ENCODE results near the gene LAMTOR5.
"Not testable (repeated sequence)": the region's sequence is repeated elsewhere in the genome, so short reads cannot be mapped to it uniquely, and the experiment has no call there.

The LAMTOR5 gene

DNA sequence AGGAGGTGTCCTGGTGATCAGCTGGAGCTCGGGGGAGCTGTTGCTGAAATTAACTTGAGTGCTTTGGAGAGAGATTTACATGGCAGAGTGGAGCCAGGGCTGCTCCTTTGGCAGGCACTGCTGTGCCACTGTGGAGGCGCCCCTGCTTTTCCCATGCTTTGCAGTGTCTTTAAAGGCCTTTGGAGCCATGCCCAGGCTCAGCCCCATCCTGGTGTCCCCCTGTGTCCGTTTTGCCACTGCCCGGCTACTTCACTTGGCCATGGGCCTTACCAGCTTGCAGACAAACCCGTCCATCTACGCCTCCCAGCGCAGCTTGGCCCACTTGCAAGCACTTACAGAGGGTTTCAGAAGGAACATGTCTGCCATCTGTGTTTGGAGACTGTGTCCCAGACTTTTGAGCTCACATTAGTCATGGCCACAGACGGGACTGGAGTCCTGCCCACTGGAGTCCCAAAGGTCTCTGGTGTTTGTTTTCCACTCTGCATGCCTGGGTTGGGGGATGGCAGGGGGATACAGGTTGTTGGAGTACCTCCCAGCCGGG lies 18.2 kb upstream of the LAMTOR5 start:
- Histone ChIP-seq H3K36me3 (ENCODE audit: insufficient read depth, low read length) (no peaks in the 10 kb centered on the region), H3K4me3 (ENCODE audit: low read length) (no peak overlapping the region), H3K4me1 (ENCODE audit: control insufficient read depth, insufficient read depth, low read length) (peaks cover 5% of the 10 kb centered on the region), H3K4me2 (ENCODE audit: low read length) (no peak overlapping the region), H3K27me3 (ENCODE audit: control insufficient read depth, insufficient read depth, low read length) (peaks cover 49% of the 10 kb centered on the region), H3K9ac (ENCODE audit: low read depth, low read length) (no peak overlapping the region), H3K9me3 (replicated peaks; ENCODE audit: low read length) (no peaks in the 10 kb centered on the region)

- Histone ChIP-seq H3K4me2 (ENCODE audit: low read length) (no peak overlapping the region), H3K4me1 (ENCODE audit: control insufficient read depth, insufficient read depth, low read length) (peaks cover 5% of the 10 kb centered on the region), H3K4me3 (ENCODE audit: low read length) (no peak overlapping the region), H3K9ac (ENCODE audit: low read depth, low read length) (no peak overlapping the region), H3K36me3 (ENCODE audit: insufficient read depth, low read length) (no peaks in the 10 kb centered on the region), H3K27me3 (ENCODE audit: control insufficient read depth, insufficient read depth, low read length) (peaks cover 42% of the 10 kb centered on the region), H3K9me3 (replicated peaks; ENCODE audit: low read length) (no peaks in the 10 kb centered on the region)
Measured at GRCh38 chr1:110424699-110425611, 17.5 kb upstream of the LAMTOR5 start.

GRCh38 chr1:110420874-110421793 lies 13.6 kb upstream of the LAMTOR5 start:
- H3K36me3 ChIP-seq (ENCODE audit: insufficient read depth, low read length): no peaks in the 10 kb centered on the region
- H3K4me2 ChIP-seq (ENCODE audit: low read length): no peak overlapping the region
- no peak overlapping the region for H3K9ac ChIP-seq (ENCODE audit: low read depth, low read length)
- H3K9me3 ChIP-seq (replicated peaks; ENCODE audit: low read length): no peaks in the 10 kb centered on the region
- H3K27me3 ChIP-seq (ENCODE audit: control insufficient read depth, insufficient read depth, low read length): peaks cover 21% of the 10 kb centered on the region
- H3K4me1 ChIP-seq (ENCODE audit: control insufficient read depth, insufficient read depth, low read length): peaks cover 5% of the 10 kb centered on the region
- no peak overlapping the region for H3K4me3 ChIP-seq (ENCODE audit: low read length)

DNA sequence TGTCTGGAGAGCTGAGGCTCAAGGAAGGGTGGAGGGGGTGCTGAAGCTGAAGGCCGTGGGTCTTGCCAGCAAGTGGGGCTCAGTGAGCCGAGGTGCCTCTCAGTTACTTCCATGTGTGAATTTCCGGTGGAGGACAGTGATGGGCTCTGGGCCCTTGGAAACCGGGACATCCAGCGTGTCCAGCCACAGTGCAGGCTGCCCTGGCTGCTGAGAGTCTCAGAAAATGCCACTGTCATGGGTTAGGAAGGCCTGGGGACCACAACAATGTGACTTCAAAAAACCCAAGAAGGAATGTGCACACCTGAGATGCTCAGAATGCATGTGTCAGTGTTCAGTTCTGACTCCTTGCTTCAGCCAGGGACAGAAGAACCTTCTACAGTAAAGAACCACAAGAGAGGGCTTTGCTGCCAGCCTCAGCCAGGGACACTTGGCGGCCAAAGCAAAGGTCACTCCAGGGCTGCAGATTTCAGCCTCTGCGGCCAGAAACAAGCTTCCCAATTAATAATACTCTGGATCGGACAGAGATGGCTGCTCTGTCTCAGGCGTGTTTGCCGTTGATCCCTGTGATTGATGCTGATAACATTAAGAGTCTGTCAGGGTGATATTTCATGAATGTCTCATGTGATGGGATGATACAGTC lies 12.6 kb upstream of the LAMTOR5 start:
- Histone ChIP-seq H3K4me3 (ENCODE audit: low read length) (no peak overlapping the region), H3K4me2 (ENCODE audit: low read length) (no peak overlapping the region), H3K27me3 (ENCODE audit: control insufficient read depth, insufficient read depth, low read length) (peaks cover 12% of the 10 kb centered on the region), H3K9me3 (replicated peaks; ENCODE audit: low read length) (no peaks in the 10 kb centered on the region), H3K9ac (ENCODE audit: low read depth, low read length) (no peak overlapping the region), H3K4me1 (ENCODE audit: control insufficient read depth, insufficient read depth, low read length) (peaks cover 3% of the 10 kb centered on the region), H3K36me3 (ENCODE audit: insufficient read depth, low read length) (no peaks in the 10 kb centered on the region)

GRCh38 chr1:110418729-110419128 lies 11.2 kb upstream of the LAMTOR5 start:
- peaks cover 3% of the 10 kb centered on the region for H3K4me1 ChIP-seq (ENCODE audit: control insufficient read depth, insufficient read depth, low read length)
- H3K27me3 ChIP-seq (ENCODE audit: control insufficient read depth, insufficient read depth, low read length): peaks cover 3% of the 10 kb centered on the region
- no peak overlapping the region for H3K4me2 ChIP-seq (ENCODE audit: low read length)

DNA sequence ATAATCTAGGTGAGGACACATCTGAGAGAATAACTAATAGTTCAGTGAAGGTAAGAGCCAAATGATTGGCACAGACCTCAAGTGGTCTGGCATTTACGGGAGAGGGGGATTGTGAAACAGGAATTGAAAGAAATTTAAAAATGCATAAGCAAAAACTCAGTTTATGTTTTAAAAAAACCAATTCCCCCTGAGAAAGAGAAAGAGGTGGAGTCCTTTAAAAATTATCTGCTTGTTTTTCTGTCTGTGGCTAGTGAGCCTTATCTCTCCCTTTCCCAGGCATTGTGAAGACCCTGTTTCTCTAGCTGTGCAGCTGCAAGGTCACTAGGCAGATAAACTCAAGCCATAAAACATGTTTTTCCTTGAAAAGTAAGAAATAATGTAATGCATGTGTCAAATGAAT lies 5.6 kb upstream of the LAMTOR5 start:
- H3K4me1 ChIP-seq (ENCODE audit: control insufficient read depth, insufficient read depth, low read length); H3K9ac ChIP-seq (ENCODE audit: low read depth, low read length); H3K4me3 ChIP-seq (ENCODE audit: low read length); H3K4me2 ChIP-seq (ENCODE audit: low read length); H3K36me3 ChIP-seq (ENCODE audit: insufficient read depth, low read length); H3K27me3 ChIP-seq (ENCODE audit: control insufficient read depth, insufficient read depth, low read length); H3K9me3 ChIP-seq (replicated peaks; ENCODE audit: low read length): not testable (repeated sequence)

More at GRCh38 chr1:110418729-110419128, 11.2 kb upstream of the LAMTOR5 start:
- Histone ChIP-seq H3K9ac (ENCODE audit: low read depth, low read length) (no peak overlapping the region), H3K9me3 (replicated peaks; ENCODE audit: low read length) (no peaks in the 10 kb centered on the region), H3K4me3 (ENCODE audit: low read length) (no peak overlapping the region), H3K36me3 (ENCODE audit: insufficient read depth, low read length) (no peaks in the 10 kb centered on the region)

- H3K9ac ChIP-seq (ENCODE audit: low read depth, low read length): no peak overlapping the region
- no peak overlapping the region for H3K4me3 ChIP-seq (ENCODE audit: low read length)
- no peaks in the 10 kb centered on the region for H3K9me3 ChIP-seq (replicated peaks; ENCODE audit: low read length)
Measured at GRCh38 chr1:110412576-110412975, 5.1 kb upstream of the LAMTOR5 start.

GRCh38 chr1:110411173-110411735 lies 3.8 kb upstream of the LAMTOR5 start:
- H3K4me3 ChIP-seq (ENCODE audit: low read length): no peak overlapping the region
- no peaks in the 10 kb centered on the region for H3K9me3 ChIP-seq (replicated peaks; ENCODE audit: low read length)
- no peak overlapping the region for H3K9ac ChIP-seq (ENCODE audit: low read depth, low read length)
- no peaks in the 10 kb centered on the region for H3K36me3 ChIP-seq (ENCODE audit: insufficient read depth, low read length)
- peaks cover 5% of the 10 kb centered on the region for H3K4me1 ChIP-seq (ENCODE audit: control insufficient read depth, insufficient read depth, low read length)
- H3K4me2 ChIP-seq (ENCODE audit: low read length): no peak overlapping the region
- H3K27me3 ChIP-seq (ENCODE audit: control insufficient read depth, insufficient read depth, low read length): no peaks in the 10 kb centered on the region

More at GRCh38 chr1:110412576-110412975, 5.1 kb upstream of the LAMTOR5 start:
- H3K36me3 ChIP-seq (ENCODE audit: insufficient read depth, low read length): no peaks in the 10 kb centered on the region
- H3K27me3 ChIP-seq (ENCODE audit: control insufficient read depth, insufficient read depth, low read length): no peaks in the 10 kb centered on the region
- no peak overlapping the region for H3K4me2 ChIP-seq (ENCODE audit: low read length)
- H3K4me1 ChIP-seq (ENCODE audit: control insufficient read depth, insufficient read depth, low read length): peaks cover 4% of the 10 kb centered on the region

GRCh38 chr1:110409316-110409715 lies 1.8 kb upstream of the LAMTOR5 start:
- Histone ChIP-seq H3K4me3 (ENCODE audit: low read length) (no peak overlapping the region), H3K4me1 (ENCODE audit: control insufficient read depth, insufficient read depth, low read length) (peaks cover 11% of the 10 kb centered on the region), H3K36me3 (ENCODE audit: insufficient read depth, low read length) (peaks cover 6% of the 10 kb centered on the region), H3K4me2 (ENCODE audit: low read length) (no peak overlapping the region), H3K27me3 (ENCODE audit: control insufficient read depth, insufficient read depth, low read length) (no peaks in the 10 kb centered on the region), H3K9ac (ENCODE audit: low read depth, low read length) (no peak overlapping the region), H3K9me3 (replicated peaks; ENCODE audit: low read length) (no peaks in the 10 kb centered on the region)

DNA sequence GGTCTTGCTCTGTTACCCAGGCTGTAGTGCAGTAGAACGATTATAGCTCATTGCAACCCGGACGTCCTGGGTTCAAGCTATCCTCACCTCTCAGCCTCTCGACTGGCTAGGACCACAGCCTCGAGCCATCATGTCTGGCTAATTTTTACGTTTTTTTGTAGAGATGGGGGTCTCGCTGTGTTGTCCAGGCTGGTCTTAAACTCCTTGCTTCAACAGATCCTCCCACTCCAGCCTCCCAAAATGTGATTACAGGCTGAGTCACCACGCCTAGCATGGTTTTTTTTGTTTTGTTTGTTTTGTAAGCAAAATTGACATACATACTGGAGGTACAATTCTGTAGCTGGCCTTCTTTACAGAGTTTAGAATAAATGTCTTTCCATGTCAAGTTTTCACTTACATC lies 994 bp upstream of the LAMTOR5 start:
- Histone ChIP-seq H3K4me3 (ENCODE audit: low read length) (peak overlapping the region; percentile 94), H3K9ac (ENCODE audit: low read depth, low read length) (peak overlapping the region; percentile 98)

More for the DNA sequence above, 994 bp upstream of the LAMTOR5 start:
- no peaks in the 10 kb centered on the region for H3K9me3 ChIP-seq (replicated peaks; ENCODE audit: low read length)
- no peaks in the 10 kb centered on the region for H3K27me3 ChIP-seq (ENCODE audit: control insufficient read depth, insufficient read depth, low read length)
- H3K4me1 ChIP-seq (ENCODE audit: control insufficient read depth, insufficient read depth, low read length): peaks cover 11% of the 10 kb centered on the region
- H3K4me2 ChIP-seq (ENCODE audit: low read length): peak overlapping the region; percentile 95
- H3K36me3 ChIP-seq (ENCODE audit: insufficient read depth, low read length): peaks cover 14% of the 10 kb centered on the region
